ENCODE data around the gene GPC6.
A peak's percentile ranks its signal among the peaks of the same experiment; 100 is the strongest.
"Not testable (repeated sequence)": the region's sequence is repeated elsewhere in the genome, so short reads cannot be mapped to it uniquely, and the experiment has no call there.

GPC6 gene

DNA sequence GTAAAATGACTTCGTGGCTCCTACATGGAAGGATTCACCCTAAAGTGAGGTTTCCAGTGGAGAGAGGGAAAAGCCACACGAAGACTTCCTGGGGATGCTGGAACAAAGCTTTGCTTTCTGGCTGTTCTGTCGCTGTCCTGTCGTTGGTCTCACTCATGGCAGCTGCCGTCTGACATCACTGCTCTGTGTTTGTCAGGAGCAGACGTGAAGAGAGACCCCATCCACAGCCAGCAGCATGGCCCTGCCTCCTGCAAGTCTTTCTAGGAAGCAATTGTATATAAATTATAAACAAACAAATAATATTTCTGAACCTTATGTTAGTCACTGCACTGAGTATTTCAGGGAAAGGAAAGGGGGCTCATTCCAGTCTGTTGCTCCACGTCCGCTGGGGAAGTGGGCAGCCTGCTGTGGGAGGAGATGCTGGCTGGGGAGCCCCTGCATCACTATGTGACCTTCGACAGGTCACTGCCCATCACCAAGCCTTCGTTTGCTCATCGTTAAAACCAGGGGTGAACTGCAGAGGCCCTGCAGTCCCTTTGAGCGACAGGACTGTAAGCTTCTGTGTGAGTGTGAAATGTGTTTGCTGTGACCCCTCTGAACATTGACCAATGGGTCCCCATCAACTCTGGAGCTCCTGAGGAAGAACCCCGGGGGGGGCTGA lies 1101.9 kb downstream of the GPC6 start:
- no peak for DNase-seq (ENCODE audit: low spot score)

DNA sequence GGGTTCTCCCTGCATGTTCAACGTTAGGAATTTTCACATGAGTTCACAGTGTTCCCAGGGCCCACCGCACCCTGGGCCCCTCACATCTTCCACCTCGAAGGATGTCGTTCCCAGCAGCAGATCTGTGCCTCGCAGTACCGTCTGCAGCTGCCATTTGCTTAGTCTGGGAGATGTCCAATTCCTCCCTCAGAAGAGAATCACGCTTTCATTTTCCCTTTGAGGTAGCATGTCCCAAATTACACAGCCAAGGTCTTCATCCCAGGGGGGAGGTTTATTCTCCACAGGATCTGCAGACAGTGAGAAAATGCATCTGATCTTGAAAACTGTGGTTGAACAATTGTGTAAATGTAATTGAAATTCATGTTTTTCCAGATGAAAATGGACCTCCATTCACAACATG lies 1102.7 kb downstream of the GPC6 start:
- no peak for DNase-seq (ENCODE audit: low spot score)

GRCh38 chr13:94329754-94330551 lies 1103.3 kb downstream of the GPC6 start:
- peak; percentile 85 for DNase-seq (ENCODE audit: low spot score)

- no peak for DNase-seq (ENCODE audit: low spot score)
Observed at GRCh38 chr13:94330552-94331071, 1104.0 kb downstream of the GPC6 start.

- DNase-seq (ENCODE audit: low spot score) = no peak
Observed at GRCh38 chr13:94331281-94331680, 1104.7 kb downstream of the GPC6 start.

GRCh38 chr13:94332359-94333096 lies 1105.9 kb downstream of the GPC6 start:
- DNase-seq (ENCODE audit: low spot score) = no peak

DNA sequence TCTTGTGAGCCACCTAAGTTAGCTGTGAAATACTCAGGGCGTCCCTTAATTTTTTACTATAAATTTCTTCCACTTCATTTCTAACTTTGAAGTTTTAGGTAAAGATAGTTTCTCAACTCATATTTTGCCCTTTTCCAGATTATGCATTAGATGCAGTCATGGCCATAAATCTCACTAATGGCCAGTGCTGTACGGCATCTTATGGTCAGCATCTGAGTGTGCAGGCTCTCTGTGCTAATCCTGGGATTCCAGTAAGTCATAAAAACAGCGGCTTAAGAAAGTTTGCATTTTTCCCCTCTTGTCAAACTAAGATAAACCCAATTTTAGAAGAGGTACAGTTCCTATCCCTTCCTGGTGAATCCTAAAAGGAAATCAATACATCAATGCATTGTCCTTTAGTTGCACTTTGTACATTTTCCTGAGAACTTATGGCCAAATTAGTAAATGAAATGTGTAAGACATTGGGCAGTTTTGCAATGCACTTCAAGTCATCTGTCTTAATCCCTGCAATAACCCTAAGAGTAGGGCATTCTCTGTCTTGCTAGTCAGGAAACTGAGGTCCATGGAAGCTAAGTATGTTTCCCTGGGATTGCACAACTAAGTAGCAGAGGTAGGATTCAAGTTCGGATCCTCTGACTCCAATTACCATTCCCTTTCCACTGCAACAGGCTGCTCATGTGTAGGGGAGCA lies 1106.7 kb downstream of the GPC6 start:
- no peak for DNase-seq (ENCODE audit: low spot score)

DNA sequence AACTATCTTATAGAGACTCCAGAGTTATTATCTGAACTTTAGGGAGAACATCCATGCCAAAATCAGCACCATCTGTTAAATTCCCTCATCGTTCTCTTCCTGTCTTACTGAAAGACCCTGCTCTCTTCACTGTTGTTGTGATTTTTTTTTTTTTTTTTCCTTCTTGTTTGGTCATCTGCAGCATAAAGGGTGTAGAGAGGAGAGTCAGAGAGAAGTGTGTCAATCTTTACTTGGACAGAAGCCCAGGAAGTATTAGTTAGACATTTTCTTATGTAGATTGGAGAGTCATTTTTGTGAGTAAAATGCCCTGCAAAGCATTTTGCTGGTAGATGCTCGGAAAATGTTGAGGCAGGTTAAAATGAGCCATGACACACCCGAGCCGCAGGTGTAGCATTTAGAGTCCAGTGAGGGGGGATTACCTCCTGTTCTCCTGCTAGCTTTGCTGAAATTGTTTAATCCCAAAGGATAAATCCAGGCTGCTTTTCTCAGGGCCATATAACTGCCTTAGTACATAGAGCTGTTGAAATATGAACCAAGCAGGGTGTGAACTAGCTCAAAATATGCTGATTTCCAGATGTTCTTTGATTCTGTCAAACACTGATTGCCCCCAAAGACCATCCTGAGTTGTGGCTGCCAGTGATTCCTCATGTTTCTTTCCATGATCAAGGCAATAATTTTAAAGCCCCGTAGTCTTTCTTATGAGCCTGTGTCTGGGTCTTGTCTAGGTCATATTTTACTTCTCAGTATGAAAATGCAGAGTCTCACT lies 1109.3 kb downstream of the GPC6 start:
- no peak for DNase-seq (ENCODE audit: low spot score)

DNA sequence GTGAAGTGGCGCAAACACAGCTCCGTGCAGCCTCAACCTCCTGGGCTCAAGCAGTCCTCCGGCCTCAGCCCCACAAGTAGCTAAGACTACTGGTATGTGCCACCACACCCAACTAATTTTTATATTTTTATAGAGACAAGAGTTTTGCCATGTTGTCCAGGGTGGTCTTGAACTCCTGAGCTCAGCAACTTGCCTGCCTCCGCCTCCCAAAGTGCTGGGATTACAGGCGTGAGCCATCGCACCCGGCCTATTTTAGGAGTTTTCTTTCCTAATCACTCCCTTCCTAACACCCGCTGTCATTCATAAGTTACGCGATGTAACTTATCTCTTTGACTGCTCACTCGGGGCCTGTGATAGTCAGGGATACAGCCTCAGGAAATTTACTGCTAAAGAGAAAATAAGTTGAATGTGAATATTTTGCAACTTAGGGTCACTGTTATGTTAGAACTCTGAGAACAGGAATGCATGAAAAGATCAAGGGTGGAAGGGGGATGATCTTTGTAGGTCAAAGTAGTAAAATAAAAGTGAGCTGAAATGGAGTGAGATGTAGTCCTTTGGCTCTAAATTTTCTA lies 1112.6 kb downstream of the GPC6 start:
- no peak for DNase-seq (ENCODE audit: low spot score)

DNA sequence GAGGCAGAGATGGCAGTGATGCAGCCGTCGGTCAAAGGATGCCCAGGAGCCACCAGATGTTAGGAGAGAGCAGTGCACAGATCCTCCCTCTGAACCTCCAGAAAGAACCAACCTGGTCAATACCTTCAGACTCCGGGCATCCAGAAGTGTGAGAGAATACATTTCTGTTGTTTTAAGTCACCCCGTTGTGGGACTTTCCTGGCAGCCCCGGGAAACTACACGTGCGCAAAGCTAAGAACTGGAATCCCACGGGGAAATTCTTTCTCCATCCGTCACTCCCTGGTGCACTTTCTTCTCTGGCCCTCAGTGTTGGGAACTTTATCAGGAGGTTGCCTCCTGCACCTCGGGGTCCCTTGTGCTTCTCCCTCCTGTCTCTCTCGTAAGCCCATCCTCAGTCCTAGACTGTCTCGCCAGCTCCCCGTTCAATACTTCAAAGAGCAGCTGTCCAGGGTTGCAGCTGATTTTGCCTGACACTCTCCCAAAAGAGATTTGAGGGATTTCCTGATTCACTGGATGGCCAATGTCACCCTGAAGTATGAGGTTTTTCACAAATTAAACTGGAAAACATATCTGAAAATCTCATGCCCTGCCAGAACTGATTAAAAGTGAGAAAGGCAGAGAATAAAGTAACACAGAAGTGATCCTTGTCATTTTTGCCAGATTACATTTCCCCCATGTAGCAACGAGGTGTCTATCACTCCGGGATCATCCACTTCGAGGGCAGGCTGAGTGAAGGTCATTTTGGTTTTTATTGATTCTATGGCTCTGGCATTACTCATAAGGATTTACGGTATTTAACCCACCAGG lies 1116.0 kb downstream of the GPC6 start:
- DNase-seq (ENCODE audit: low spot score) = no peak

DNA sequence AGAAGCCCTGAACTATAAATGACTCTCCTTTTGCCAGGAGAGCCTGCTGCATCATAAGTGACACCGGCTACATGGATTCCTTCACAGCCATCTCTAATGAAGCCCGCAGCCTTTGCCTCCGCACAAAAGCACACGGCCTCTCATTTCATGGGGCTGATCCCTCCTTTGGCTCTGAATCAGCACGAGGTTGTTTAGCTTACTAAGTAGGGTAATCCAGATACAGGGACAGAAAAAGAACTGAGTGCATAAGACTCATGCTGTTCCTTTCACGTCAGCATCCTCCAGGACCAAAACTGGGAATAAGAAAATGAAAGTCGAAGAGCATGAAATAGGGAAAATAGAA lies 1116.6 kb downstream of the GPC6 start:
- no peak for DNase-seq (ENCODE audit: low spot score)

- DNase-seq (ENCODE audit: low spot score) = not testable (repeated sequence)
Observed at GRCh38 chr13:94343687-94344086, 1117.1 kb downstream of the GPC6 start.

- no peak for DNase-seq (ENCODE audit: low spot score)
Observed at GRCh38 chr13:94344126-94344818, 1117.7 kb downstream of the GPC6 start.

GRCh38 chr13:94345374-94346195 lies 1119.0 kb downstream of the GPC6 start:
- DNase-seq (ENCODE audit: low spot score) = no peak

- no peak for DNase-seq (ENCODE audit: low spot score)
Observed at GRCh38 chr13:94346261-94347019, 1119.8 kb downstream of the GPC6 start.

DNA sequence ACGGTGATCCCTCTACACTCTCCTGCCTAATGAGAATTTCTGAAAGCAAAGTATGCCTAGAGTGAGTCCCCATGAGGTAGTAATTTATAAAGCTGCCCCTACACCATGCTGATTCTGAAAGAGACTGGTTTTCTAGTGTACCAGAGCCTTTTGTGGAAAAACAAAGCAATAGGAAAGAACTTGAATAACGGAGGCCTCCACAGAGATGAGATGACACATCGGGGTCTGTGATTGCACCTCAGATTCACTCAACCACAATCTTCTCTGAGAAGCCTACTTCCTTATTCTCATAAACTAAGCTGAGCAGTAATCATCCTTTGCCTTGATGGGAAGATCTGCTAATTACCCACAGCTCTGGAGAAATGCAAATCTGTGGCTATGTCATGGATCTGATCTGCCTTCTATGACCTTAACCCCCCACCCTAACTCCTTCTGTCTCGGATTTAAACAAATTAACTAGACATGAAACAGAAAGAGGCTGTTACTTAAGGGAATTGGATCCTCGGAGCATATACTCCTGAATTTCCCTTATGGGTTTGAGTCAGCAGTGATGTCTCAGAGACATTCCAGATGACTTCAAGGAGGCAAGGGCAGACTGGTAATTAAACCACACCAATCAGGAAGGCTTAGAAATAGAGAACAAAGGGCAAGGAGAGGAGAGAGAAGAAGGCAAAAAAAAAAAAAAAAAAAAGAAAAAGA lies 1124.8 kb downstream of the GPC6 start:
- DNase-seq (ENCODE audit: low spot score) = peak; percentile 6

GRCh38 chr13:94352057-94352456 lies 1125.5 kb downstream of the GPC6 start:
- no peak for DNase-seq (ENCODE audit: low spot score)

All from RKO (cell line).